ENCODE measurements around the gene ZAR1L.

ZAR1L gene

GRCh38 chr13:32267836-32268439, 47.2 kb downstream of the ZAR1L start:
- peaks cover 9 to 20% of the 10 kb centered on the region in 2 donors for H3K36me3 ChIP-seq (ENCODE audit: control insufficient read depth in 1 of 2, insufficient read depth in 2 of 2, low read length in 2 of 2)
- no peak overlapping the region for H3K27ac ChIP-seq (ENCODE audit: low read length)
- H3K27me3 ChIP-seq (ENCODE audit: low read depth, low read length) = no peaks in the 10 kb centered on the region
- H3K4me1 ChIP-seq (ENCODE audit: control insufficient read depth in 1 of 2, insufficient read depth in 2 of 2, low read length in 2 of 2) = peaks cover 0 to 6% of the 10 kb centered on the region in 2 donors
- no peak overlapping the region for H3K4me3 ChIP-seq (ENCODE audit: low read depth in 1 of 2, low read length in 2 of 2)
- H3K9me3 ChIP-seq (ENCODE audit: control insufficient read depth in 1 of 2, low read length in 2 of 2) = no peaks in the 10 kb centered on the region

GRCh38 chr13:32266130-32266529, 49.0 kb downstream of the ZAR1L start:
- Histone ChIP-seq H3K9me3 (ENCODE audit: control insufficient read depth in 1 of 2, low read length in 2 of 2) (no peaks in the 10 kb centered on the region), H3K4me3 (ENCODE audit: low read depth in 1 of 2, low read length in 2 of 2) (no peak overlapping the region), H3K4me1 (ENCODE audit: control insufficient read depth in 1 of 2, insufficient read depth in 2 of 2, low read length in 2 of 2) (peaks cover 0 to 10% of the 10 kb centered on the region in 2 donors), H3K27ac (ENCODE audit: low read length) (no peak overlapping the region), H3K27me3 (ENCODE audit: low read depth, low read length) (no peaks in the 10 kb centered on the region), H3K36me3 (ENCODE audit: control insufficient read depth in 1 of 2, insufficient read depth in 2 of 2, low read length in 2 of 2) (peaks cover 9 to 14% of the 10 kb centered on the region in 2 donors)

- Histone ChIP-seq H3K4me3 (ENCODE audit: low read depth in 1 of 2, low read length in 2 of 2) (no peak overlapping the region), H3K9me3 (ENCODE audit: control insufficient read depth in 1 of 2, low read length in 2 of 2) (no peaks in the 10 kb centered on the region), H3K4me1 (ENCODE audit: control insufficient read depth in 1 of 2, insufficient read depth in 2 of 2, low read length in 2 of 2) (peaks cover 0 to 14% of the 10 kb centered on the region in 2 donors), H3K27me3 (ENCODE audit: low read depth, low read length) (no peaks in the 10 kb centered on the region), H3K36me3 (ENCODE audit: control insufficient read depth in 1 of 2, insufficient read depth in 2 of 2, low read length in 2 of 2) (peaks cover 9 to 10% of the 10 kb centered on the region in 2 donors), H3K27ac (ENCODE audit: low read length) (no peak overlapping the region)
These were observed 49.4 kb downstream of the ZAR1L start for GRCh38 chr13:32265726-32266125.

- Histone ChIP-seq H3K4me3 (ENCODE audit: low read depth in 1 of 2, low read length in 2 of 2) (no peak overlapping the region), H3K27me3 (ENCODE audit: low read depth, low read length) (no peaks in the 10 kb centered on the region), H3K4me1 (ENCODE audit: control insufficient read depth in 1 of 2, insufficient read depth in 2 of 2, low read length in 2 of 2) (peaks cover 0 to 18% of the 10 kb centered on the region in 2 donors), H3K27ac (ENCODE audit: low read length) (no peak overlapping the region), H3K36me3 (ENCODE audit: control insufficient read depth in 1 of 2, insufficient read depth in 2 of 2, low read length in 2 of 2) (peaks cover 8 to 9% of the 10 kb centered on the region in 2 donors), H3K9me3 (ENCODE audit: control insufficient read depth in 1 of 2, low read length in 2 of 2) (no peaks in the 10 kb centered on the region)
These were observed 50.8 kb downstream of the ZAR1L start for GRCh38 chr13:32264407-32264806.

- Histone ChIP-seq H3K27ac (ENCODE audit: low read length) (no peak overlapping the region), H3K9me3 (ENCODE audit: control insufficient read depth in 1 of 2, low read length in 2 of 2) (no peaks in the 10 kb centered on the region), H3K36me3 (ENCODE audit: control insufficient read depth in 1 of 2, insufficient read depth in 2 of 2, low read length in 2 of 2) (peaks cover 2 to 7% of the 10 kb centered on the region in 2 donors), H3K4me3 (ENCODE audit: low read depth in 1 of 2, low read length in 2 of 2) (no peak overlapping the region), H3K4me1 (ENCODE audit: control insufficient read depth in 1 of 2, insufficient read depth in 2 of 2, low read length in 2 of 2) (peaks cover 0 to 18% of the 10 kb centered on the region in 2 donors), H3K27me3 (ENCODE audit: low read depth, low read length) (no peaks in the 10 kb centered on the region)
These were observed 52.5 kb downstream of the ZAR1L start for GRCh38 chr13:32262619-32263018.

DNA sequence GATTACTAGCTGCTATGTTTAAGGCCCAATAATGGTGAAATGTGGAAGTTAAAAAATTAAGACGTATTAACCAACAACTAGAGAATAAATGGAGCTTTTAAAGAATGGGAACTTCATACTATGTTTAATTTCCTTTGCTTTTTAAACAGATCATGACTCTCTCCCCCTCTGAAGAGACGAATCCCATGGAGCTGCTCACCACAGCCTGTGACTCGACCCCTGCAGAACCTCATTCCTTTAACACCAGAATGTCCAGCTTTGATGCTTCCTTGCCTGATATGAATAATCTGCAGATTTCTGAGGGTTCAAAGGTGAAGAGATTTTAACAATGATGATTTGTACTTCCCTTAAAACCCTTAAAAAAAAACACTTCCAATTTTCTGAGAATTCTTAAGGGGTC, 53.0 kb downstream of the ZAR1L start:
- Histone ChIP-seq H3K4me1 (ENCODE audit: control insufficient read depth in 1 of 2, insufficient read depth in 2 of 2, low read length in 2 of 2) (peaks cover 0 to 18% of the 10 kb centered on the region in 2 donors), H3K36me3 (ENCODE audit: control insufficient read depth in 1 of 2, insufficient read depth in 2 of 2, low read length in 2 of 2) (peaks cover 0 to 2% of the 10 kb centered on the region in 2 donors), H3K27me3 (ENCODE audit: low read depth, low read length) (no peaks in the 10 kb centered on the region), H3K27ac (ENCODE audit: low read length) (no peak overlapping the region), H3K9me3 (ENCODE audit: control insufficient read depth in 1 of 2, low read length in 2 of 2) (no peaks in the 10 kb centered on the region), H3K4me3 (ENCODE audit: low read depth in 1 of 2, low read length in 2 of 2) (no peak overlapping the region)

DNA sequence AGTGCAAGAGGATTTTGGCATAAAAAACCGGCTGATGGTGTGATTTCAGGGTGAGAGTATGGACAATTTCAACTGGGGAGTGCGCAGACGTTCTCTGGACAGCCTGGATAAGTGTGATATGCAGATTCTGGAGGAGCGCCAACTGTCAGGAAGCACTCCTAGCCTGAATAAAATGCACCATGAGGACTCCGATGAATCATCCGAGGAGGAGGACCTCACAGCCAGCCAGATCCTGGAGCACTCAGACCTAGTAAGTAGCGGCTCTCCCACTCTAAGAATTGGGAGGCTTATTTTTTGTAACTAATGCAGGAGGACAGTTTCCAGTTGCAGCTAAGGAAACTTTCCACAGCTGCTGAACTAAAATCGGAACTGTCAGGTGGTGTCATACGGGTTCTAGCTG, 53.6 kb downstream of the ZAR1L start:
- Histone ChIP-seq H3K27me3 (ENCODE audit: low read depth, low read length) (no peaks in the 10 kb centered on the region), H3K4me3 (ENCODE audit: low read depth in 1 of 2, low read length in 2 of 2) (no peak overlapping the region), H3K9me3 (ENCODE audit: control insufficient read depth in 1 of 2, low read length in 2 of 2) (no peaks in the 10 kb centered on the region), H3K27ac (ENCODE audit: low read length) (peak overlapping the region; percentile 58), H3K36me3 (ENCODE audit: control insufficient read depth in 1 of 2, insufficient read depth in 2 of 2, low read length in 2 of 2) (no peaks in the 10 kb centered on the region), H3K4me1 (ENCODE audit: control insufficient read depth in 1 of 2, insufficient read depth in 2 of 2, low read length in 2 of 2) (peaks cover 0 to 18% of the 10 kb centered on the region in 2 donors)

DNA sequence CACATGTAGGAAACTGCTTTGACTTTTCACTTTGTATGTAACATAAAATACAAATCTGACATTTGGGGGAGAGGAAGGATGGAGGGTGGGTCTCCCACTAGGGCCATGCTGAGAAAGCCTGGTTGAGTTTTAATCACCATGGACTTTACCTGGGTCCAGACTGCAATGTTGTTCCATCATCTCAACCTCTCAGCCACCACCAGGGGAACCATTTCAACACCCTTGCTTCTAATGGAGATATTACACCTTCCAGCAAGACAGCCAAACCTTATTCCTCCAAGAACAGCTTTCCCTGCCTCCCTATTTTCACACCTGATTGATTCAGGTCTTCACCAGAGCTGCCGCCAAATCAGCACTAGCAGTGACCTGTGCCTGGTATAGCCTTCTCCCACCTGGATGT, 56.0 kb downstream of the ZAR1L start:
- H3K27me3 ChIP-seq (ENCODE audit: low read depth, low read length) = no peaks in the 10 kb centered on the region
- H3K9me3 ChIP-seq (ENCODE audit: control insufficient read depth in 1 of 2, low read length in 2 of 2) = no peaks in the 10 kb centered on the region
- H3K4me3 ChIP-seq (ENCODE audit: low read depth in 1 of 2, low read length in 2 of 2) = no peak overlapping the region
- H3K36me3 ChIP-seq (ENCODE audit: control insufficient read depth in 1 of 2, insufficient read depth in 2 of 2, low read length in 2 of 2) = no peaks in the 10 kb centered on the region
- no peak overlapping the region for H3K27ac ChIP-seq (ENCODE audit: low read length)
- H3K4me1 ChIP-seq (ENCODE audit: control insufficient read depth in 1 of 2, insufficient read depth in 2 of 2, low read length in 2 of 2) = peaks cover 0 to 17% of the 10 kb centered on the region in 2 donors

- H3K27me3 ChIP-seq (ENCODE audit: low read depth, low read length) = no peaks in the 10 kb centered on the region
- no peak overlapping the region for H3K27ac ChIP-seq (ENCODE audit: low read length)
- no peak overlapping the region for H3K4me3 ChIP-seq (ENCODE audit: low read depth in 1 of 2, low read length in 2 of 2)
- H3K36me3 ChIP-seq (ENCODE audit: control insufficient read depth in 1 of 2, insufficient read depth in 2 of 2, low read length in 2 of 2) = no peaks in the 10 kb centered on the region
- peaks cover 0 to 12% of the 10 kb centered on the region in 2 donors for H3K4me1 ChIP-seq (ENCODE audit: control insufficient read depth in 1 of 2, insufficient read depth in 2 of 2, low read length in 2 of 2)
- no peaks in the 10 kb centered on the region for H3K9me3 ChIP-seq (ENCODE audit: control insufficient read depth in 1 of 2, low read length in 2 of 2)
These were observed 57.5 kb downstream of the ZAR1L start for GRCh38 chr13:32257649-32258048.

GRCh38 chr13:32256243-32256642, 58.9 kb downstream of the ZAR1L start:
- Histone ChIP-seq H3K36me3 (ENCODE audit: control insufficient read depth in 1 of 2, insufficient read depth in 2 of 2, low read length in 2 of 2) (no peaks in the 10 kb centered on the region), H3K9me3 (ENCODE audit: control insufficient read depth in 1 of 2, low read length in 2 of 2) (no peaks in the 10 kb centered on the region), H3K4me3 (ENCODE audit: low read depth in 1 of 2, low read length in 2 of 2) (no peak overlapping the region), H3K27ac (ENCODE audit: low read length) (no peak overlapping the region), H3K4me1 (ENCODE audit: control insufficient read depth in 1 of 2, insufficient read depth in 2 of 2, low read length in 2 of 2) (peaks cover 0 to 9% of the 10 kb centered on the region in 2 donors), H3K27me3 (ENCODE audit: low read depth, low read length) (no peaks in the 10 kb centered on the region)

- no peak overlapping the region for H3K4me3 ChIP-seq (ENCODE audit: low read depth in 1 of 2, low read length in 2 of 2)
- H3K4me1 ChIP-seq (ENCODE audit: control insufficient read depth in 1 of 2, insufficient read depth in 2 of 2, low read length in 2 of 2) = peaks cover 0 to 4% of the 10 kb centered on the region in 2 donors
- H3K36me3 ChIP-seq (ENCODE audit: control insufficient read depth in 1 of 2, insufficient read depth in 2 of 2, low read length in 2 of 2) = no peaks in the 10 kb centered on the region
- no peak overlapping the region for H3K27ac ChIP-seq (ENCODE audit: low read length)
- no peaks in the 10 kb centered on the region for H3K9me3 ChIP-seq (ENCODE audit: control insufficient read depth in 1 of 2, low read length in 2 of 2)
- H3K27me3 ChIP-seq (ENCODE audit: low read depth, low read length) = no peaks in the 10 kb centered on the region
These were observed 59.4 kb downstream of the ZAR1L start for GRCh38 chr13:32255724-32256109.
